PC-9 (cell line): ENCODE measurements around the gene S100A16. TPM values are rescaled to one million over a fixed set of nuclear protein-coding genes. Genes with fewer than 3 reads are reported as not detected.

Experiments used
- BruUV-seq: library from RNA; stranded (reverse); fragments of 400-500 nt; replicated peaks from 2 replicates; lab custom pipeline; 2021; lab: Mats Ljungman, UMichigan
- CTCF ChIA-PET: fragments of 300-600 bp; sonication (Branson Sonifier 250); formaldehyde crosslinking; loops from one replicate; lab custom pipeline; 2022; ENCODE audit warnings: antibody characterized with exemption; lab: Charles Lee
- POLR2A ChIA-PET: fragments of 300-600 bp; sonication (Branson Sonifier 250); formaldehyde crosslinking; loops from one replicate; lab custom pipeline; 2022; ENCODE audit warnings: antibody characterized with exemption; ENCODE audit not compliant: unreplicated experiment; lab: Charles Lee
- DNase-seq, 2 experiments: peaks; one replicate each; pipeline versions ENCODE4 v3.0.0 to v3.0.0-alpha.2; 2015 to 2022; ENCODE audit warnings: mixed read lengths in 1 of 2
- H2AFZ ChIP-seq: fragments of 200-600 bp; sonication (generic); 2 replicates; pipeline ENCODE4 v1.8.1; 2017; ENCODE audit warnings: antibody characterized with exemption
- H3F3A ChIP-seq: fragments of 200-600 bp; sonication (generic); 2 replicates; pipeline ENCODE4 v1.8.1; 2017; ENCODE audit warnings: antibody characterized with exemption, mild to moderate bottlenecking, low read depth; ENCODE audit not compliant: insufficient read depth
- H3K27ac ChIP-seq: fragments of 200-600 bp; sonication (generic); 2 replicates; pipeline ENCODE4 v1.6.1; 2016; ENCODE audit warnings: mixed run types
- H3K27me3 ChIP-seq: fragments of 200-600 bp; sonication (generic); 2 replicates; pipeline ENCODE4 v1.6.1; 2016; ENCODE audit warnings: low read depth, mixed run types; ENCODE audit not compliant: insufficient read depth
- H3K36me3 ChIP-seq: fragments of 200-600 bp; sonication (generic); 2 replicates; pipeline ENCODE4 v1.6.1; 2016; ENCODE audit warnings: low read depth, mixed run types
- H3K4me1 ChIP-seq: fragments of 200-600 bp; sonication (generic); replicated peaks from 2 replicates; pipeline ENCODE4 v1.6.1; 2016; ENCODE audit warnings: mixed run types; ENCODE audit not compliant: insufficient read depth
- H3K4me2 ChIP-seq: fragments of 200-600 bp; sonication (generic); 2 replicates; pipeline ENCODE4 v1.6.1; 2017; ENCODE audit warnings: mixed run types
- H3K4me3 ChIP-seq: fragments of 200-600 bp; sonication (generic); 2 replicates; pipeline ENCODE4 v1.6.1; 2016; ENCODE audit warnings: mixed run types
- H3K79me2 ChIP-seq: fragments of 200-600 bp; sonication (generic); 2 replicates; pipeline ENCODE4 v1.6.1; 2017; ENCODE audit warnings: low read depth, mixed run types
- H3K9me2 ChIP-seq: fragments of 200-600 bp; sonication (generic); 2 replicates; pipeline ENCODE4 v1.8.1; 2017; ENCODE audit warnings: mild to moderate bottlenecking; ENCODE audit not compliant: insufficient read depth
- H3K9me3 ChIP-seq: fragments of 200-600 bp; sonication (generic); 2 replicates; pipeline ENCODE4 v1.8.1; 2016; ENCODE audit warnings: low read depth; ENCODE audit not compliant: insufficient read depth
- H4K20me1 ChIP-seq: fragments of 200-600 bp; sonication (generic); 2 replicates; pipeline ENCODE4 v1.8.1; 2017; ENCODE audit not compliant: insufficient read depth
- EZH2 ChIP-seq: fragments of 200-600 bp; sonication (generic); IDR thresholded peaks from 2 replicates; pipeline ENCODE4 v1.8.0; 2017; ENCODE audit warnings: antibody characterized with exemption, low read depth
- intact Hi-C: fragments of 100-400 bp; cut with micrococcal nuclease; formaldehyde crosslinking; loops from one replicate; pipeline ENCODE4 v1.10.0; 2022; ENCODE audit not compliant: unreplicated experiment
- total RNA-seq: library from RNA; stranded (reverse); gene quantifications from 2 replicates; pipeline ENCODE4 v1.2.3, GENCODE V29; 2021
- TF ChIP-seq, protein P1 (sequence below): fragments of 200-600 bp; sonication (generic); conservative IDR thresholded peaks from 2 replicates; pipeline ENCODE4 v1.6.1; 2017; ENCODE audit warnings: mixed run types, antibody characterized with exemption, mild to moderate bottlenecking, moderate library complexity

Gene S100A16
- total RNA-seq, 1 experiment from 2014 or later: 276 TPM

DNA sequence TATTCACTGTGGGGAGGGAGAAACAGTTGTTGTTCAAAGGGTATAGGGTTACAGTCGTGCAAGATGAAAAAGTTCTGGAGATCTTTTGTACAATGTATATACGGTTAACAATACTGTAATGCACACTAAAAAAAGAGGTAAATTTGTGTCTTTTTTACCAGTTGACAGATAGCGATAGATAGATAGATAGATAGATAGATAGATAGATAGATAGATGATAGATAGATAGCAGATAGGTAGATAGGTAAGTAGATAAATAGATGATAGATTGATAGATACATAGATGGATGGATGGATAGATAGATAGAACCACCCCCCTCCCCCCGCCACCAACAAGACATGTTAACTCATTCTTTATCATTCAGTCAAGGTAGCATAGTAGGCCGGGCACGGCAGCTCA, 10.2 kb downstream of the S100A16 start:
- peaks cover 13% of the 10 kb centered on the region for H3K79me2 ChIP-seq
- no peak overlapping the region for H3K4me3 ChIP-seq
- H3K9me3 ChIP-seq: no peaks in the 10 kb centered on the region
- H3K27me3 ChIP-seq: no peaks in the 10 kb centered on the region
- H4K20me1 ChIP-seq: no peaks in the 10 kb centered on the region
- ChIA-PET CTCF (interaction anchor here (0.7 kb wide), 1 partner anchor 69 kb away, joined by 7 read pairs; no protein-coding TSS in a partner anchor), POLR2A (no interaction called here)
- no peak for DNase-seq
- no peaks in the 10 kb centered on the region for H3K9me2 ChIP-seq
- H3K4me2 ChIP-seq: no peak overlapping the region
- peaks cover 58% of the 10 kb centered on the region; the same call in 1 of the 2 replicates for H3F3A ChIP-seq
- no peak overlapping the region for H3K27ac ChIP-seq
- intact Hi-C loops: no loop called here
- no peak overlapping the region for H2AFZ ChIP-seq
- peaks cover 19% of the 10 kb centered on the region for H3K36me3 ChIP-seq
- no peak for TF ChIP-seq EZH2
- TF ChIP-seq, protein P1, sequence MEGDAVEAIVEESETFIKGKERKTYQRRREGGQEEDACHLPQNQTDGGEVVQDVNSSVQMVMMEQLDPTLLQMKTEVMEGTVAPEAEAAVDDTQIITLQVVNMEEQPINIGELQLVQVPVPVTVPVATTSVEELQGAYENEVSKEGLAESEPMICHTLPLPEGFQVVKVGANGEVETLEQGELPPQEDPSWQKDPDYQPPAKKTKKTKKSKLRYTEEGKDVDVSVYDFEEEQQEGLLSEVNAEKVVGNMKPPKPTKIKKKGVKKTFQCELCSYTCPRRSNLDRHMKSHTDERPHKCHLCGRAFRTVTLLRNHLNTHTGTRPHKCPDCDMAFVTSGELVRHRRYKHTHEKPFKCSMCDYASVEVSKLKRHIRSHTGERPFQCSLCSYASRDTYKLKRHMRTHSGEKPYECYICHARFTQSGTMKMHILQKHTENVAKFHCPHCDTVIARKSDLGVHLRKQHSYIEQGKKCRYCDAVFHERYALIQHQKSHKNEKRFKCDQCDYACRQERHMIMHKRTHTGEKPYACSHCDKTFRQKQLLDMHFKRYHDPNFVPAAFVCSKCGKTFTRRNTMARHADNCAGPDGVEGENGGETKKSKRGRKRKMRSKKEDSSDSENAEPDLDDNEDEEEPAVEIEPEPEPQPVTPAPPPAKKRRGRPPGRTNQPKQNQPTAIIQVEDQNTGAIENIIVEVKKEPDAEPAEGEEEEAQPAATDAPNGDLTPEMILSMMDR: no peak
- peaks cover 37% of the 10 kb centered on the region for H3K4me1 ChIP-seq
- BruUV-seq: no TSS peak

DNA sequence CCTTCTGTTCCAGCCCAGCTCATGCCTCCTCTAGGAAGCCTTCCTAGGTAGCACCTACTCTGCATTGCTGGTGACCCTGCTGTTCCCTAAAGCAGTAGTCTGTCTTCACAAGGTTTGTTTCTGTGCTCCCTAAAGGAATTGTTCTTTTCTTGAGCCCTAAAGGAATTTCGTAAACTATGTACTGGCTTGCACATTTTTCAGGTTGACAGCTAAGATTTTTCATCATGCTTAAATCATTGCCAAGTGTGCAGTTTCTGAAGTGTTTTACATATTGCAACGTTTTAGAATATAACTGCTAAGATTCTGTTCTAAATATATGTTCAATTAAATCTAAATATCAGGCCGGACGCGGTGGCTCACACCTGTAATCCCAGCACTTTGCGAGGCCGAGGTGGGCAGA, 13.1 kb downstream of the S100A16 start:
- Histone ChIP-seq H3K4me1 (peaks cover 34% of the 10 kb centered on the region), H3K27ac (no peak overlapping the region), H3F3A (peaks cover 47% of the 10 kb centered on the region; the same call in 1 of the 2 replicates), H3K9me3 (no peaks in the 10 kb centered on the region), H3K27me3 (no peaks in the 10 kb centered on the region), H3K4me3 (no peak overlapping the region), H3K4me2 (no peak overlapping the region), H3K9me2 (no peaks in the 10 kb centered on the region), H2AFZ (no peak overlapping the region), H3K36me3 (peaks cover 7% of the 10 kb centered on the region; the same call in 1 of the 2 replicates), H4K20me1 (no peaks in the 10 kb centered on the region), H3K79me2 (no peaks in the 10 kb centered on the region)
- no TSS peak for BruUV-seq
- no peak for DNase-seq
- TF ChIP-seq, protein P1: no peak
- TF ChIP-seq EZH2: no peak
- intact Hi-C loops: no loop called here
- ChIA-PET POLR2A (no interaction called here), CTCF (interaction anchor here (0.6 kb wide), 1 partner anchor 632 kb away, joined by 3 read pairs; no protein-coding TSS in a partner anchor)

DNA sequence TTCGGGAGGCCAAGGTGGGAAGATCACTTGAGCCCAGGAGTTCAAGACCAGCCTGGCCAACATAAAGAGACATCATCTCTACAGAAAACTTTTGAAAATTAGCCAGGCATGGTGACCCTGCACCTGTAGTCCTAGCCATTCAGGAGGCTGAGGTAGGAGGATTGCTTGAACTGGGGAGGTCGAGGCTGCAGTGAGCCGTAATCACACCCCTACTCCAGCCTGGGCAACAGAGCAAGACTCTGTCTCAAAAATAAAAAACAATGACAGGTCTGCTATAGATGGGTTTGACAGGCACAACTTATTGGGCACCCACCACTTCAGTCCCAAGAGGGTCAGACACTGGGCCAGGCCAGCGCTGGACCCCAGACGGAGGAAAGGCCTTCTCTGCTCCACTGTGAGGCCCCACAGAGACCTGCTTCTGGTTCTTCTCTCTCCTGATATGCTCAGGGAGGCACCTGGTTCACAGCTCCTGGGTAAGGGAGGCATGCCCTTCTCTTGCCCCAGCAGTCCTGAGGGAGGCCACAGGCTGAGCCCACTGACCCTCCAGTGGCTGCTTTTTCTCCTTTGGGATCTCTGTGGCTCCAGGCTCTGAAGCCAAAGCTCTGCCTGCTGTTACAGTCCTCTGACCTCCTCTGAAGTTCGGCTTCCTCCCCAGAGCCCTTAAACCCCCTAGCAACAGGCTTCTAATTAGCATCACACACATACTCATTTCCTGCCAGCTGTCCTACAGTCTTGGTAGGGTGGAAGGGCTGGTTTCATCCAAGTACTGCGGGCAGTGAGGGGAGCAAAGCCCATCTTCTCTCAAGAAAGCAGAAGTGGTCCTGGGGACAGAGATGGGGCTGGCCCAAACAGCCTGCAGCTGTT, 14.4 kb downstream of the S100A16 start:
- H3K9me2 ChIP-seq: no peaks in the 10 kb centered on the region
- POLR2A ChIA-PET: interaction anchor here (0.9 kb wide), 1 partner anchor 14 kb away, joined by 4 read pairs; the partner anchor contains the start of gene S100A16
- H3K79me2 ChIP-seq: no peaks in the 10 kb centered on the region
- no peaks in the 10 kb centered on the region for H3K27me3 ChIP-seq
- H3K4me3 ChIP-seq: no peak overlapping the region
- DNase-seq: no peak
- no peaks in the 10 kb centered on the region for H3K9me3 ChIP-seq
- no peak overlapping the region for H3K27ac ChIP-seq
- H2AFZ ChIP-seq: no peak overlapping the region
- H3F3A ChIP-seq: peaks cover 38% of the 10 kb centered on the region; the same call in 1 of the 2 replicates
- H3K4me1 ChIP-seq: peaks cover 34% of the 10 kb centered on the region
- intact Hi-C loops: no loop called here
- no peaks in the 10 kb centered on the region for H4K20me1 ChIP-seq
- TF ChIP-seq, protein P1: no peak
- no peak for TF ChIP-seq EZH2
- CTCF ChIA-PET: no interaction called here
- no peak overlapping the region for H3K4me2 ChIP-seq
- BruUV-seq: no TSS peak
- H3K36me3 ChIP-seq: 0 out of 2 replicates have a peak, but pooled peaks cover 3% of the 10 kb centered on the region
